Keratinocyte (primary cell): ENCODE measurements around the gene CACFD1. TPM values are rescaled to one million over a fixed set of nuclear protein-coding genes. Genes with fewer than 3 reads are reported as not detected.

Experiments used
- DNase-seq: peaks from one replicate; pipeline ENCODE4 v3.0.0-alpha.2; 2011; ENCODE audit warnings: low read depth, missing footprints, low spot score
- FAIRE-seq: peaks from 2 replicates; lab custom pipeline; 2011; peaks lifted over from hg19 to GRCh38; lab: Jason Lieb, UNC
- H2AFZ ChIP-seq: 2 replicates; pipeline ENCODE4 v1.6.0; 2012; ENCODE audit warnings: low read length, control low read depth, inconsistent platforms; ENCODE audit not compliant: control insufficient read depth
- H3K27ac ChIP-seq: 2 replicates; pipeline ENCODE4 v1.5.1; 2011; ENCODE audit warnings: low read length; ENCODE audit not compliant: control insufficient read depth, insufficient read depth
- H3K27me3 ChIP-seq: 3 replicates; pipeline ENCODE4 v1.6.0; 2011; ENCODE audit warnings: low read length; ENCODE audit not compliant: control insufficient read depth, insufficient read depth; ENCODE audit errors: extremely low read depth
- H3K36me3 ChIP-seq, 2 experiments: 2 replicates in 1 of 2; 3 replicates in 1 of 2; pipeline ENCODE4 v1.5.1; 2011; ENCODE audit warnings: low read length in 2 of 2, mild to moderate bottlenecking in 1 of 2; ENCODE audit not compliant: control insufficient read depth in 2 of 2, insufficient read depth in 2 of 2; ENCODE audit errors: extremely low read depth in 1 of 2
- H3K4me1 ChIP-seq: 3 replicates; pipeline ENCODE4 v1.5.1; 2011; ENCODE audit warnings: low read length; ENCODE audit not compliant: control insufficient read depth, insufficient read depth; ENCODE audit errors: extremely low read depth
- H3K4me2 ChIP-seq: 3 replicates; pipeline ENCODE4 v1.6.0; 2011; ENCODE audit warnings: low read depth, low read length; ENCODE audit not compliant: control insufficient read depth, insufficient read depth; ENCODE audit errors: extremely low read depth
- H3K4me3 ChIP-seq, 3 experiments: fragments of 200-600 bp in 1 of 3; sonication (generic) in 1 of 3; 2 replicates in 2 of 3; 3 replicates in 1 of 3; pipeline ENCODE4 v1.5.1; 2011 to 2016; ENCODE audit warnings: low read length in 3 of 3, mild to moderate bottlenecking in 3 of 3, control low read depth in 2 of 3, inconsistent platforms in 1 of 3, low read depth in 1 of 3, mixed read lengths in 1 of 3, mixed run types in 1 of 3, moderate library complexity in 1 of 3; ENCODE audit not compliant: control insufficient read depth in 2 of 3, insufficient read depth in 2 of 3; ENCODE audit errors: extremely low read depth in 1 of 3
- H3K79me2 ChIP-seq: 2 replicates; pipeline ENCODE4 v1.6.0; 2012; ENCODE audit warnings: low read length; ENCODE audit not compliant: control insufficient read depth, insufficient read depth
- H3K9ac ChIP-seq: 3 replicates; pipeline ENCODE4 v1.6.0; 2011; ENCODE audit warnings: low read length; ENCODE audit not compliant: control insufficient read depth, insufficient read depth; ENCODE audit errors: extremely low read depth
- H3K9me1 ChIP-seq: 3 replicates; pipeline ENCODE4 v1.6.0; 2011; ENCODE audit warnings: low read length; ENCODE audit not compliant: control insufficient read depth, insufficient read depth; ENCODE audit errors: extremely low read depth
- H3K9me3 ChIP-seq: 2 replicates; pipeline ENCODE4 v1.5.1; 2012; ENCODE audit warnings: low read depth, low read length; ENCODE audit not compliant: control insufficient read depth
- H4K20me1 ChIP-seq: 3 replicates; pipeline ENCODE4 v1.6.0; 2011; ENCODE audit warnings: low read length; ENCODE audit not compliant: control insufficient read depth, insufficient read depth; ENCODE audit errors: extremely low read depth
- EZH2 ChIP-seq: IDR thresholded peaks from one replicate; pipeline ENCODE4 v1.6.1; 2012; ENCODE audit warnings: inconsistent platforms, mild to moderate bottlenecking, low read length, moderate library complexity
- dilution Hi-C: fragments of 300-500 bp; cut with MboI; formaldehyde crosslinking; loops from one replicate; pipeline ENCODE4 v1.7.0; 2020; ENCODE audit warnings: low sequenced_read_pairs; ENCODE audit not compliant: extremely low pct_ligation_motif_present
- polyA plus RNA-seq, 5 experiments: library from polyadenylated mRNA; depleted of rRNA in 3 of 5; stranded (reverse) in 3 of 5; stranded (forward) in 1 of 5; unstranded in 1 of 5; fragments of >200 nt; gene quantifications; 1 replicate in 1 of 5; 2 replicates in 3 of 5; 3 replicates in 1 of 5; pipeline versions ENCODE4 v1.2.1 to v1.2.3, GENCODE V29; 2011 to 2012; ENCODE audit warnings: missing spikeins in 2 of 5, low read depth in 1 of 5, low replicate concordance in 1 of 5
- TF ChIP-seq, protein P1 (sequence below), 3 experiments: IDR thresholded peaks in 1 of 3; conservative IDR thresholded peaks in 1 of 3; optimal IDR thresholded peaks in 1 of 3; 2 replicates in 2 of 3; 3 replicates in 1 of 3; pipeline versions ENCODE3 to v1.5.1; 2011; ENCODE audit warnings: low read length in 3 of 3, mild to moderate bottlenecking in 3 of 3, moderate library complexity in 2 of 3, control low read depth in 1 of 3, inconsistent platforms in 1 of 3; ENCODE audit not compliant: insufficient read depth in 2 of 3; ENCODE audit errors: extremely low read depth in 1 of 3

CACFD1 gene
- polyA plus RNA-seq, 1 donor (not counting 4 experiments of a cell fraction or from before 2014, with no cell fraction given), result 3.4 TPM

DNA sequence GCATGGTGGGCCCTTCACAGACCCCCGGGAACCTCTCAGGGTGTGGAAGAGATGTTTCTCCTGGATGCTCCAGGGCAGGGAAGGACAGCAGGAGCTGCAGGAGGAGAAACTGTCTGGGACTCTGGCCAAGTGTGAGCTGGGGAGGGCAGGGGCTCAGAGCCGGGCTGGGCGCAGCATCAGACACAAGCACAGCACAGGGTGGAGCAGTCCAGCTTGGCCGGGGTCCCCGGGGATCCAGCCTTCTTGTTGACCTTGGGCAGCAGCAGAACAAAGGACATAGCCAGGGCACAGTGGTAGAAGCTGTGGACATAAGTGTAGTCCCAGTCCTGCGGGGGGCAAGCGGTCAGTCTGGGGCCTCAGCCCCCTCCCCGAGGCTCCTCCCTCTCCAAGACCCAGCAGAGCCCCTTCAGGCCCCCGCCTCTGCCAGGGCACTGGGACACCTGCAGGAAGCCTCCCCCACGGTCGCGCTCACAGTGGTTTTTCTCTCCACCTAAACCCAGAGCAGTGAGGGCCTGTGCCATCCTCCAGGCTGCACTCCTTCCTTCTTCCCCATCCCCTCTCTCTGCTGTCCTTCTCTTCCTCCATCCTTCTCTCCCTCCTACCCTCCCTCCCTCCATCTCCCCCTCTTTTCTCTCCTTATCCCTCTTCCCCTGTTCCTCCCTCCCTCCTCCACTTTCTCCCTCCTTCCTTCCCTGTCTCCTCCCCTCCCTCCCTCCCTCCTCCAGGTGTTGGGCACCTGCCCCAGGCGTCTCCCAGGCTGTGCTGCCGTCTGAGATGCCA lies 54.9 kb downstream of the CACFD1 start:
- FAIRE-seq (no peak), DNase-seq (no peak)
- Histone ChIP-seq H3K9ac (no peak overlapping the region), H3K36me3 (no peaks in the 10 kb centered on the region), H3K9me3 (peaks cover 2% of the 10 kb centered on the region), H4K20me1 (peaks cover 2% of the 10 kb centered on the region), H3K27me3 (peaks cover 14% of the 10 kb centered on the region), H3K79me2 (no peaks in the 10 kb centered on the region), H3K4me1 (peaks cover 4% of the 10 kb centered on the region), H3K4me2 (no peak overlapping the region), H3K4me3 (no peak overlapping the region), H2AFZ (no peak overlapping the region), H3K9me1 (no peaks in the 10 kb centered on the region), H3K27ac (no peak overlapping the region)
- dilution Hi-C loops, result no loop called here
- TF ChIP-seq EZH2, result no peak
- TF ChIP-seq, protein P1, sequence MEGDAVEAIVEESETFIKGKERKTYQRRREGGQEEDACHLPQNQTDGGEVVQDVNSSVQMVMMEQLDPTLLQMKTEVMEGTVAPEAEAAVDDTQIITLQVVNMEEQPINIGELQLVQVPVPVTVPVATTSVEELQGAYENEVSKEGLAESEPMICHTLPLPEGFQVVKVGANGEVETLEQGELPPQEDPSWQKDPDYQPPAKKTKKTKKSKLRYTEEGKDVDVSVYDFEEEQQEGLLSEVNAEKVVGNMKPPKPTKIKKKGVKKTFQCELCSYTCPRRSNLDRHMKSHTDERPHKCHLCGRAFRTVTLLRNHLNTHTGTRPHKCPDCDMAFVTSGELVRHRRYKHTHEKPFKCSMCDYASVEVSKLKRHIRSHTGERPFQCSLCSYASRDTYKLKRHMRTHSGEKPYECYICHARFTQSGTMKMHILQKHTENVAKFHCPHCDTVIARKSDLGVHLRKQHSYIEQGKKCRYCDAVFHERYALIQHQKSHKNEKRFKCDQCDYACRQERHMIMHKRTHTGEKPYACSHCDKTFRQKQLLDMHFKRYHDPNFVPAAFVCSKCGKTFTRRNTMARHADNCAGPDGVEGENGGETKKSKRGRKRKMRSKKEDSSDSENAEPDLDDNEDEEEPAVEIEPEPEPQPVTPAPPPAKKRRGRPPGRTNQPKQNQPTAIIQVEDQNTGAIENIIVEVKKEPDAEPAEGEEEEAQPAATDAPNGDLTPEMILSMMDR (optimal IDR thresholded peaks at IDR 0.05 in 1 of 3, IDR thresholded peaks at IDR 0.05 in 1 of 3, conservative IDR thresholded peaks at IDR 0.05 in 1 of 3; ENCODE audit: extremely low read depth in 1 of 3, insufficient read depth in 2 of 3, low read length in 3 of 3), result no peak

DNA sequence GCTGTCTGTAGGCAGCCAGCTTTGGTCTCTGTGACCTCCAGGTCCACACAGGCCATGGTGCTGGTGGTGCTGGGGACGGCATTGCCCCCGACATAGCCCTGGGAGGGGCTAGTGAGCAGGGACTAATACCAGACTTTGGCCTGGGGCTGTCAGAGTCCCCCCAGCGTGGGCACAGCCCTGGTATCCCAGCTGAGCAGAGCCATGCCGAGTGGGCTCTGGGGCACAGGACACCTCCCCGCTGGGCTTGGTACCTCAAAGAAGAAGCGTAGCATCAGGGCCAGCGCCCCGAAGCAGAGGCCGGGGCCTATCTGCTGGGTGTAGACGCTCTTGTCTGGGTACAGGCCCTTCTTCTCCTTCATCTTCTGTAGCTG lies 55.4 kb downstream of the CACFD1 start:
- no peak overlapping the region for H2AFZ ChIP-seq
- H3K27me3 ChIP-seq, result peaks cover 17% of the 10 kb centered on the region
- TF ChIP-seq EZH2, result no peak
- TF ChIP-seq, protein P1 (optimal IDR thresholded peaks at IDR 0.05 in 1 of 3, IDR thresholded peaks at IDR 0.05 in 1 of 3, conservative IDR thresholded peaks at IDR 0.05 in 1 of 3; ENCODE audit: extremely low read depth in 1 of 3, insufficient read depth in 2 of 3, low read length in 3 of 3), result no peak
- DNase-seq (no peak), FAIRE-seq (no peak)
- H3K9ac ChIP-seq, result no peak overlapping the region
- no peaks in the 10 kb centered on the region for H3K79me2 ChIP-seq
- dilution Hi-C loops, result no loop called here
- H4K20me1 ChIP-seq, result peaks cover 2% of the 10 kb centered on the region
- no peak overlapping the region for H3K4me3 ChIP-seq
- no peaks in the 10 kb centered on the region for H3K9me1 ChIP-seq
- H3K27ac ChIP-seq, result no peak overlapping the region
- no peaks in the 10 kb centered on the region for H3K36me3 ChIP-seq
- H3K4me1 ChIP-seq, result no peaks in the 10 kb centered on the region
- H3K9me3 ChIP-seq, result peaks cover 2% of the 10 kb centered on the region
- no peak overlapping the region for H3K4me2 ChIP-seq
